Measurements from ENCODE around the gene AP5B1. TPM values are rescaled to one million over a fixed set of nuclear protein-coding genes. Genes with fewer than 3 reads are reported as not detected.

The AP5B1 gene
- total and polyA plus RNA-seq, 2 experiments from 2014 or later: 3.1 to 16.1 TPM

- no peaks in the 10 kb centered on the region for H3F3A ChIP-seq (replicated peaks; ENCODE audit: low read depth)
- TF ChIP-seq ZNF114 (CRISPR knock-in tag; IDR thresholded peaks at IDR 0.05): no peak
- no peak for TF ChIP-seq ZNF462 (CRISPR knock-in tag; IDR thresholded peaks at IDR 0.05)
- TF ChIP-seq NANOG (IDR thresholded peaks at IDR 0.05; ENCODE audit: borderline replicate concordance): no peak
- no peak for TF ChIP-seq POLR2AphosphoS5 (IDR thresholded peaks at IDR 0.05; ENCODE audit: low read depth)
- TF ChIP-seq EZH2phosphoT487 (IDR thresholded peaks at IDR 0.05; ENCODE audit: unreplicated experiment): no peak
- no peak for TF ChIP-seq REST (IDR thresholded peaks at IDR 0.05; ENCODE audit: unreplicated experiment)
- TF ChIP-seq CREB1 (CRISPR knock-in tag; IDR thresholded peaks at IDR 0.05; ENCODE audit: low read depth): no peak
- TF ChIP-seq, protein P1, sequence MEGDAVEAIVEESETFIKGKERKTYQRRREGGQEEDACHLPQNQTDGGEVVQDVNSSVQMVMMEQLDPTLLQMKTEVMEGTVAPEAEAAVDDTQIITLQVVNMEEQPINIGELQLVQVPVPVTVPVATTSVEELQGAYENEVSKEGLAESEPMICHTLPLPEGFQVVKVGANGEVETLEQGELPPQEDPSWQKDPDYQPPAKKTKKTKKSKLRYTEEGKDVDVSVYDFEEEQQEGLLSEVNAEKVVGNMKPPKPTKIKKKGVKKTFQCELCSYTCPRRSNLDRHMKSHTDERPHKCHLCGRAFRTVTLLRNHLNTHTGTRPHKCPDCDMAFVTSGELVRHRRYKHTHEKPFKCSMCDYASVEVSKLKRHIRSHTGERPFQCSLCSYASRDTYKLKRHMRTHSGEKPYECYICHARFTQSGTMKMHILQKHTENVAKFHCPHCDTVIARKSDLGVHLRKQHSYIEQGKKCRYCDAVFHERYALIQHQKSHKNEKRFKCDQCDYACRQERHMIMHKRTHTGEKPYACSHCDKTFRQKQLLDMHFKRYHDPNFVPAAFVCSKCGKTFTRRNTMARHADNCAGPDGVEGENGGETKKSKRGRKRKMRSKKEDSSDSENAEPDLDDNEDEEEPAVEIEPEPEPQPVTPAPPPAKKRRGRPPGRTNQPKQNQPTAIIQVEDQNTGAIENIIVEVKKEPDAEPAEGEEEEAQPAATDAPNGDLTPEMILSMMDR (conservative IDR thresholded peaks at IDR 0.05; ENCODE audit: low read depth in 2 of 2): no peak
- no peak for TF ChIP-seq EZH2 (IDR thresholded peaks at IDR 0.05; ENCODE audit: low read depth, unreplicated experiment)
- no peak for TF ChIP-seq STAT1 (IDR thresholded peaks at IDR 0.05; ENCODE audit: unreplicated experiment)
- TF ChIP-seq ZNF331 (CRISPR knock-in tag; IDR thresholded peaks at IDR 0.05; ENCODE audit: low read depth): no peak
- no peak for TF ChIP-seq JUNB (IDR thresholded peaks at IDR 0.05; ENCODE audit: unreplicated experiment)
- TF ChIP-seq ETS1 (IDR thresholded peaks at IDR 0.05): no peak
- H2AFZ ChIP-seq: no peak overlapping the region
- Mint-ChIP-seq H3K27me3 (ENCODE audit: insufficient read depth, low read depth, poor library complexity) (peaks cover 6% of the 10 kb centered on the region), H3K27ac (no peak overlapping the region), H3K36me3 (ENCODE audit: low read depth) (no peaks in the 10 kb centered on the region), H3K4me3 (no peak overlapping the region), H3K9me3 (no peaks in the 10 kb centered on the region), H3K4me1 (peaks cover 20% of the 10 kb centered on the region)
- no peak overlapping the region for H3K27ac ChIP-seq (ENCODE audit: low read depth)
- no peaks in the 10 kb centered on the region for H3K27me3 ChIP-seq (ENCODE audit: insufficient read depth)
- ATAC-seq (no peak), DNase-seq (ENCODE audit: low spot score) (no peak)
- no peaks in the 10 kb centered on the region for H3K9me2 ChIP-seq (ENCODE audit: insufficient read depth)
- no peak overlapping the region for H3K4me2 ChIP-seq
- H3K4me3 ChIP-seq: no peak overlapping the region
- no peaks in the 10 kb centered on the region for H3K79me2 ChIP-seq (replicated peaks; ENCODE audit: insufficient read depth)
- H3K36me3 ChIP-seq (ENCODE audit: insufficient read depth): no peaks in the 10 kb centered on the region
- H4K20me1 ChIP-seq (replicated peaks; ENCODE audit: insufficient read depth): no peaks in the 10 kb centered on the region
- H3K4me1 ChIP-seq (ENCODE audit: insufficient read depth): peaks cover 7% of the 10 kb centered on the region; the same call in 1 of the 2 replicates
Measured at GRCh38 chr11:65802841-65803240, 22.1 kb upstream of the AP5B1 start.

All from GM23338 (cell line).